Bladder microvascular endothelial cell (primary cell): Measurements from ENCODE around the gene SLC25A2. TPM values are rescaled to one million over a fixed set of nuclear protein-coding genes. Genes with fewer than 3 reads are reported as not detected.

Experiments used
- total RNA-seq: library from RNA; depleted of rRNA; stranded (reverse); fragments of >200 nt; gene quantifications from 2 replicates; pipeline ENCODE4 v1.2.3, GENCODE V29; 2014

The SLC25A2 gene
- total RNA-seq, result 0.16 and 0.44 TPM in 2 replicates

GRCh38 chr5:141303756-141304155, at the start of gene SLC25A2:
Gene SLC25A2 (minus strand): TSS chr5:141304049. CDS start chr5:141303865, 184 bp downstream.

DNA sequence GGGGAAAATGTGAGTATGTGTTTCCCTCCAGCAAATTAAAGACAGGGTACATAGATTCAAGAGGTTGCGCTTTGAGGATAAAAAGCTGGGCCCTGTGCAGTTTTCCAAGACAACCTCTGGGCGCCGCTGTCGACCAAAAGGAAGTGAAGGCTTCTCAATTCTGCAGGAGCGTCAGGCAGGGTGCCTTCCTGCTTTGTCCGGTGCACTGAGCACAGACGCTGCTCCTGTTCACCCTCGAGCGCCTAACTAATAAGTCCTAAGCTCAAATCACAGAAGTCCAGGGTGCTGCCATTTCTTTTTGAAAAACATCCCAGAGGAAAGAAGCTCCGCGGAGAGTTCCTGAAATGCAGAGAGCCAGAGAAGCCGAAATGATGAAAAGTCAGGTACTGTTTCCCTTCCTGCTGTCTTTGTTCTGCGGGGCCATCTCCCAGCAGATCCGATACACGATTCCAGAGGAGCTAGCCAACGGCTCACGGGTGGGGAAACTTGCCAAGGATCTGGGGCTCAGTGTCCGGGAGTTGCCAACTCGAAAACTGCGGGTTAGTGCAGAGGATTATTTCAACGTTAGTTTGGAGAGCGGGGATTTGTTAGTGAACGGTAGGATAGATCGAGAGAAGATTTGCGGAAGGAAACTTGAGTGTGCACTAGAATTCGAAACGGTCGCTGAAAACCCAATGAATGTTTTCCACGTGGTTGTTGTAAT, 46.2 kb upstream of the SLC25A2 start, which contains the start of gene PCDHGB1:
TSS of gene PCDHGB1 (plus strand) at position 183 of the 703 bp plus-strand sequence. CDS start at position 345, 162 bp downstream.

DNA sequence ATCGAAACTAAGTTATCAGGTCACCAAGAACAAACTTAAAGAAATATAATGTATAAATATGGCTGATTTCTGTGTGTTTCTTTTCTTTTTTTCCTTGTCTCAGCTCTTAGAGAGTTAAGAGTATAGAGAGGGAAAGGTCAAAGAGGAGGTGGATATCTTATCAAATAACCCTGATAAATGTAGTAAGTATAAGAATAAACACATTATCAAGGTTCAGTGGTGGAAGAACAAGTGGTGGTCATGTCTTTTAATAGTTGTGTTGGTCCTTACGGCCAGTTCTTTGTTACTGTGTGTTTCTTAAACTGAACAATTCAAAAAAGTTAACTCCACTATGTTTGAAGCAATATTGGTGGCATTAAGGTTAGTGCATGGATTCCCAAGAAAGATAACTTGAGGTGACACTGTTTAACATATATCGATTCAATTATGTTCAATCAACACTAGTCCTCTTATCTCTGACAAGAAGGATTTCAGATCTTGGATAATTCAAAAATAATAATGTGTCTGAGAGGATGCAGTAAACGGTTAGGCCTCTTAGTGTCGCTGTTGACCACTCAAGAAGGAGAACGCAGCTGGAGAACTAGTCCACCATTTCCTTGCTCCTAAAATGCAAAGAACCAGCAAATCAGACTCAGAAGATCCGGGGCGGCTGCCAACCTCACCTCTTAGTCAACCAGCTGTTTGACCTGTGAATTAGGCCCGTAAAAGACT, 39.5 kb upstream of the SLC25A2 start, which contains the start of gene PCDHGA3:
TSS of gene PCDHGA3 (plus strand) at position 588 of the 711 bp plus-strand sequence. CDS start 205 bp downstream, outside the sequence.

GRCh38 chr5:141338538-141339306, 34.9 kb upstream of the SLC25A2 start, which contains the start of gene PCDHGA2:
Gene PCDHGA2 (plus strand): TSS chr5:141338760.

DNA sequence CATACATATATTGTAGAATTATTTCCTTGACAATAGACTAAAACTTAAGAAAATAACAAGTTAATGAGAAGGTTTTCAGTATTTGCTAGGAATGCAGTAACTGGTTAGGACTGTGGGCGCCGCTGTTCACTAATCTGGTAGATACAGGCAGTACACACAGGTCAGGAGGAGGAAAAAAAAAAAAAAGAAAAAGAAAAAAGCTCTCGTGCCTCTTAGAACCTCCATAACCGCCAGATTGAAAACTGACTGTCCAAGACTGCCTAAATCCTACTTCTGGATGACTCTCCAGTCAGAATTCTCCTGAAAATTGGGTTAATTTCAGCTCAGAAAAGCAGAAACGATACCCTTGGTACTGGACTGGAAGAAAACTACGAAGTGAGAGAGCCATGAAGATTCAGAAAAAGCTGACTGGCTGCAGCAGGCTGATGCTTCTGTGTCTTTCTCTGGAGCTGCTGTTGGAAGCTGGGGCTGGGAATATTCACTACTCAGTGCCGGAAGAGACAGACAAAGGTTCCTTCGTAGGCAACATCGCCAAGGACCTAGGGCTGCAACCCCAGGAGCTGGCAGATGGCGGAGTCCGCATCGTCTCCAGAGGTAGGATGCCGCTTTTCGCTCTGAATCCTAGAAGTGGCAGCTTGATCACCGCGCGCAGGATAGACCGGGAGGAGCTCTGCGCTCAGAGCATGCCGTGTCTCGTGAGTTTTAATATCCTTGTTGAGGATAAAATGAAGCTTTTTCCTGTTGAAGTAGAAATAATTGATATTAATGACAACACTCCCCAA, 26.6 kb upstream of the SLC25A2 start, which contains the start of gene PCDHGA1:
TSS of gene PCDHGA1 (plus strand) at position 216 of the 782 bp plus-strand sequence.

DNA sequence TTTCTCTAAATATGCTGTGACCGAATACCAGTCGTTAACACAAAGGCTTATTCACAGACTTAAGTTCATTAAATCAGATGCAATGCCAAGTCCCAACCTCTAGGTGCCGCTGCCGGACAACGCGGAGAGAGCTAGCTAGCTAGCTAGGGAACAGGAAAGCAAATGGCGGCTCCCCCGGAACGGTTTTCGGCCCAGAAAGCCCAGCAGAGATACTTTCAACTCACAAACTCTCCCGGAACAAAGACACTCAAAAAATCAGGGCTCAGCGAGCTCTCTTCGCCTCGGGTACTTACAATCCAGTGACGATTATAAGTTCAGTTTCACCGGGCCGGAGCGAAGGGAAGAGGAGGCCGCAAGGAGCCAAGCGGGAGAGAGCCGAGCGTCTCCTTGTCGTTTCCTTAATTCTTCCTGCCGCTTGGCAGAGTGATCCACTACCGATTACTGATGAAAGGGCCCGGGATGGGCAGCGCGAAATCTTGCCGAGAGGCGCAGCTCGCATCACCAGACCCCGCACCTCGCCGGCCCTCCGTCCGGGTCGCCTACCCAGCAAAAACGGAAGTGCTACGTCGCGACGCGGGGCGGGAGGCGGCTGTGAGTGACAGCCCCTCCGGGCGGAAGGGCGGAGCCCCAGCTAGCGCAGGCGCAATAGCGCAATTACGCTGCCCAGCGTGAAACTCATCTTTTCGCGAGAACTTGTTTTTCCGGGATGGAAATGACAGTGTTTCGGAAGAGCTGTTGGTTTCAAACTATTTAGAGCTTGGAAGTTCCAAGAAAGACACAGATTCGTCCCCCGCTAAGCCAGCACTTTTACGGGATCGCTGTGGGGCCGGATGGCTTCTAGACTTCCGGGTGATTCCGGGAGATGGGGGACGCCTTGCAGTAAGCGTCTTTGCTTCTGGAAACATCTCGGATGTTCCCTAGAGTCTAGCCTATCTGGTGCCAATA, 16.6 kb upstream of the SLC25A2 start, which contains the start of gene TAF7:
TSS of gene TAF7 (minus strand) at position 560 of the 945 bp plus-strand sequence. CDS start 740 bp downstream, outside the sequence.

Other genes with a start within 250 kb of the SLC25A2 start
- 0.81 and 2.3 TPM in 2 replicates for gene PCDHB2, start 209.4 kb downstream of the SLC25A2 start, total RNA-seq
- 0.32 and 1.2 TPM in 2 replicates for gene PCDHB3, start 203.6 kb downstream of the SLC25A2 start, total RNA-seq
- gene PCDHB4, start 182.2 kb downstream of the SLC25A2 start, total RNA-seq, result under 0.01 and 0.25 TPM in 2 replicates
- 0.32 and 3.6 TPM in 2 replicates for gene PCDHB5, start 168.8 kb downstream of the SLC25A2 start, total RNA-seq
- 0.25 TPM in 1 of 2 replicates, not detected in the other for gene PCDHB6, start 154.0 kb downstream of the SLC25A2 start, total RNA-seq
- gene PCDHB7, start 131.4 kb downstream of the SLC25A2 start, total RNA-seq, result 0.16 and 1.5 TPM in 2 replicates
- gene PCDHB8, start 126.3 kb downstream of the SLC25A2 start, total RNA-seq, result 0.16 and 1.3 TPM in 2 replicates
- gene PCDHB16, start 121.7 kb downstream of the SLC25A2 start, total RNA-seq, result under 0.01 and 0.63 TPM in 2 replicates
- gene PCDHB9, start 116.9 kb downstream of the SLC25A2 start, total RNA-seq, result 0.16 and 0.31 TPM in 2 replicates
- gene PCDHB10, start 111.7 kb downstream of the SLC25A2 start, total RNA-seq, result 0.49 and 1.6 TPM in 2 replicates
- gene PCDHB11, start 104.4 kb downstream of the SLC25A2 start, total RNA-seq, result 0.16 and 0.69 TPM in 2 replicates
- 0.16 and 1.3 TPM in 2 replicates for gene PCDHB12, start 95.3 kb downstream of the SLC25A2 start, total RNA-seq
- 0.32 and 3.3 TPM in 2 replicates for gene PCDHB13, start 90.1 kb downstream of the SLC25A2 start, total RNA-seq
- 0.49 and 1.8 TPM in 2 replicates for gene PCDHB14, start 80.7 kb downstream of the SLC25A2 start, total RNA-seq
- gene PCDHB15, start 58.7 kb downstream of the SLC25A2 start, total RNA-seq, result 0.32 and 1.2 TPM in 2 replicates
- 53.3 and 79.0 TPM in 2 replicates for gene TAF7, start 16.7 kb upstream of the SLC25A2 start, total RNA-seq
- gene PCDHGA1, start 26.5 kb upstream of the SLC25A2 start, total RNA-seq, result 0.32 and 1.1 TPM in 2 replicates
- gene PCDHGA2, start 34.7 kb upstream of the SLC25A2 start, total RNA-seq, result 0.81 and 1.9 TPM in 2 replicates
- gene PCDHGA3, start 39.8 kb upstream of the SLC25A2 start, total RNA-seq, result 0.32 and 0.82 TPM in 2 replicates
- gene PCDHGB1, start 46.0 kb upstream of the SLC25A2 start, total RNA-seq, result 0.65 and 2.8 TPM in 2 replicates
- 1.3 and 6.1 TPM in 2 replicates for gene PCDHGA4, start 51.0 kb upstream of the SLC25A2 start, total RNA-seq
- gene PCDHGB2, start 55.9 kb upstream of the SLC25A2 start, total RNA-seq, result 1.1 and 5.1 TPM in 2 replicates
- gene PCDHGA5, start 60.1 kb upstream of the SLC25A2 start, total RNA-seq, result 0.49 and 2.0 TPM in 2 replicates
- 1.5 and 8.4 TPM in 2 replicates for gene PCDHGB3, start 66.2 kb upstream of the SLC25A2 start, total RNA-seq
- 1.5 and 4.1 TPM in 2 replicates for gene PCDHGA6, start 69.8 kb upstream of the SLC25A2 start, total RNA-seq
- gene PCDHGA7, start 78.7 kb upstream of the SLC25A2 start, total RNA-seq, result 0.65 and 3.3 TPM in 2 replicates
- gene PCDHGB4, start 83.6 kb upstream of the SLC25A2 start, total RNA-seq, result 8.3 and 20.1 TPM in 2 replicates
- gene PCDHGA8, start 88.6 kb upstream of the SLC25A2 start, total RNA-seq, result 0.65 and 3.0 TPM in 2 replicates
- gene PCDHGB5, start 93.9 kb upstream of the SLC25A2 start, total RNA-seq, result 8.1 and 23.0 TPM in 2 replicates
- 0.97 and 4.5 TPM in 2 replicates for gene PCDHGA9, start 98.7 kb upstream of the SLC25A2 start, total RNA-seq
- gene PCDHGB6, start 104.0 kb upstream of the SLC25A2 start, total RNA-seq, result 1.6 and 3.9 TPM in 2 replicates
- 2.1 and 5.2 TPM in 2 replicates for gene PCDHGA10, start 108.9 kb upstream of the SLC25A2 start, total RNA-seq
- 3.2 and 12.3 TPM in 2 replicates for gene PCDHGB7, start 113.6 kb upstream of the SLC25A2 start, total RNA-seq
- gene PCDHGA11, start 117.0 kb upstream of the SLC25A2 start, total RNA-seq, result 4.0 and 14.5 TPM in 2 replicates
- 1.8 and 6.2 TPM in 2 replicates for gene PCDHGA12, start 126.5 kb upstream of the SLC25A2 start, total RNA-seq
- gene PCDHGC3, start 171.9 kb upstream of the SLC25A2 start, total RNA-seq, result 6.5 and 22.3 TPM in 2 replicates
- 0.49 and 2.8 TPM in 2 replicates for gene PCDHGC4, start 181.0 kb upstream of the SLC25A2 start, total RNA-seq
- 0.32 and 1.4 TPM in 2 replicates for gene PCDHGC5, start 185.0 kb upstream of the SLC25A2 start, total RNA-seq